ENCODE data around the gene ALKBH6.
"Not testable (repeated sequence)": the region's sequence is repeated elsewhere in the genome, so short reads cannot be mapped to it uniquely, and the experiment has no call there.

The ALKBH6 gene

GRCh38 chr19:36014012-36014924 lies at the start of gene ALKBH6:
Gene ALKBH6 (minus strand): TSS chr19:36014213. CDS start chr19:36013397, 816 bp downstream.
- DNase-seq: peak; percentile 99 to 100

- DNase-seq: no peak
Measured at GRCh38 chr19:36061367-36061766, 47.4 kb upstream of the ALKBH6 start.

GRCh38 chr19:36060430-36060829 lies 46.4 kb upstream of the ALKBH6 start:
- DNase-seq: peak in 1 of 2 donors; percentile 7

- DNase-seq: no peak
Measured at GRCh38 chr19:36059180-36059910, 45.3 kb upstream of the ALKBH6 start.

GRCh38 chr19:36058481-36059179 lies 44.6 kb upstream of the ALKBH6 start:
- no peak for DNase-seq

- DNase-seq: peak; percentile 93 to 94
Measured at GRCh38 chr19:36054733-36055686, 41.0 kb upstream of the ALKBH6 start, which contains the start of gene WDR62. Gene WDR62 (plus strand): TSS chr19:36054897. CDS start chr19:36054972, 75 bp downstream.

- peak; percentile 100 for DNase-seq
Measured at GRCh38 chr19:36054119-36054732, 40.2 kb upstream of the ALKBH6 start, which contains the start of gene THAP8. Gene THAP8 (minus strand): TSS chr19:36054285. CDS start chr19:36054217, 68 bp downstream.

GRCh38 chr19:36051637-36052036 lies 37.6 kb upstream of the ALKBH6 start:
- no peak for DNase-seq

GRCh38 chr19:36051236-36051635 lies 37.2 kb upstream of the ALKBH6 start:
- DNase-seq: no peak

- DNase-seq: no peak
Measured at GRCh38 chr19:36049080-36049698, 35.2 kb upstream of the ALKBH6 start.

GRCh38 chr19:36047835-36048234 lies 33.8 kb upstream of the ALKBH6 start:
- no peak for DNase-seq

- no peak for DNase-seq
Measured at GRCh38 chr19:36046443-36047050, 32.5 kb upstream of the ALKBH6 start.

- no peak for DNase-seq
Measured at GRCh38 chr19:36043952-36044351, 29.9 kb upstream of the ALKBH6 start.

GRCh38 chr19:36041831-36042230 lies 27.8 kb upstream of the ALKBH6 start:
- DNase-seq: no peak

GRCh38 chr19:36041092-36041491 lies 27.1 kb upstream of the ALKBH6 start:
- not testable (repeated sequence) for DNase-seq

- DNase-seq: no peak
Measured at GRCh38 chr19:36040495-36040894, 26.5 kb upstream of the ALKBH6 start.

- DNase-seq: peak; percentile 33 to 45
Measured at GRCh38 chr19:36032251-36033104, 18.5 kb upstream of the ALKBH6 start, which contains the start of gene CLIP3. Gene CLIP3 (minus strand): TSS chr19:36032873. CDS start chr19:36032357, 516 bp downstream.

- no peak for DNase-seq
Measured at GRCh38 chr19:36031308-36031707, 17.3 kb upstream of the ALKBH6 start.
